Smooth muscle cell (in vitro differentiated cells): ENCODE measurements around the gene CA10. TPM values are rescaled to one million over a fixed set of nuclear protein-coding genes. Genes with fewer than 3 reads are reported as not detected.

Source experiments
- DNase-seq: peaks from one replicate; lab custom pipeline; 2025; ENCODE audit not compliant: unreplicated experiment; lab: John Stamatoyannopoulos, UW
- H2AFZ ChIP-seq: fragments of 200-600 bp; sonication (generic); 2 replicates; pipeline ENCODE4 v1.6.0; 2016; ENCODE audit warnings: antibody characterized with exemption, low read depth, mild to moderate bottlenecking
- H3F3A ChIP-seq: fragments of 200-600 bp; sonication (generic); 2 replicates; pipeline ENCODE4 v1.6.0; 2017; ENCODE audit warnings: antibody characterized with exemption, low read depth
- H3K27ac ChIP-seq: fragments of 200-600 bp; sonication (generic); 2 replicates; pipeline ENCODE4 v1.5.1; 2016; ENCODE audit warnings: low read depth, mild to moderate bottlenecking
- H3K27me3 ChIP-seq: fragments of 200-600 bp; sonication (generic); 2 replicates; pipeline ENCODE4 v1.6.1; 2016; ENCODE audit warnings: low read depth, mild to moderate bottlenecking
- H3K36me3 ChIP-seq: fragments of 200-600 bp; sonication (generic); 2 replicates; pipeline ENCODE4 v1.5.1; 2016; ENCODE audit warnings: low read depth
- H3K4me1 ChIP-seq: fragments of 200-600 bp; sonication (generic); 2 replicates; pipeline ENCODE4 v1.5.1; 2016; ENCODE audit warnings: low read depth
- H3K4me2 ChIP-seq: fragments of 200-600 bp; sonication (generic); 2 replicates; pipeline ENCODE4 v1.6.0; 2016; ENCODE audit warnings: mild to moderate bottlenecking
- H3K4me3 ChIP-seq: fragments of 200-600 bp; sonication (generic); 2 replicates; pipeline ENCODE4 v1.5.1; 2016; ENCODE audit warnings: mild to moderate bottlenecking
- H3K79me2 ChIP-seq: fragments of 200-600 bp; sonication (generic); 2 replicates; pipeline ENCODE4 v1.6.0; 2016; ENCODE audit warnings: low read depth, mild to moderate bottlenecking
- H3K9ac ChIP-seq: fragments of 200-600 bp; sonication (generic); 2 replicates; pipeline ENCODE4 v1.6.0; 2016; ENCODE audit warnings: low read depth
- H3K9me3 ChIP-seq: fragments of 200-600 bp; sonication (generic); replicated peaks from 2 replicates; pipeline ENCODE4 v1.5.1; 2016; ENCODE audit warnings: low read depth
- H4K20me1 ChIP-seq: fragments of 200-600 bp; sonication (generic); 2 replicates; pipeline ENCODE4 v1.6.0; 2016; ENCODE audit warnings: low read depth
- CTCF ChIP-seq: fragments of 200-600 bp; sonication (generic); IDR thresholded peaks from 2 replicates; pipeline ENCODE4 v1.5.1; 2017; ENCODE audit warnings: borderline replicate concordance, mild to moderate bottlenecking, antibody characterized with exemption; ENCODE audit not compliant: insufficient read depth, poor library complexity, severe bottlenecking
- WGBS: methylation state at CpG from one replicate; pipeline ENCODE4 v1.1.7; 2016; ENCODE audit warnings: low lambda C conversion rate; 5-methylcytosine and 5-hydroxymethylcytosine counted together
- polyA plus RNA-seq: library from polyadenylated mRNA; unstranded; fragments of >200 nt; fragmentation: Nextera tagmentation; extraction: Ambion mirVana; gene quantifications from 2 replicates; pipeline ENCODE4 v1.2.1, GENCODE V29; 2016
- total RNA-seq: library from RNA; depleted of rRNA; stranded (reverse); fragments of >200 nt; gene quantifications from 2 replicates; pipeline ENCODE4 v1.2.3, GENCODE V29; 2014

The CA10 gene
- total and polyA plus RNA-seq, 2 experiments from 2014 or later: 0.54 TPM; not detected in 1

GRCh38 chr17:51820766-51821165 is 337.7 kb downstream of the CA10 start:
- DNase-seq: no peak
- H3K36me3 ChIP-seq: no peaks in the 10 kb centered on the region
- H3F3A ChIP-seq: no peaks in the 10 kb centered on the region
- no peak overlapping the region for H2AFZ ChIP-seq
- H3K27me3 ChIP-seq: no peaks in the 10 kb centered on the region
- H4K20me1 ChIP-seq: no peaks in the 10 kb centered on the region
- no peak overlapping the region for H3K27ac ChIP-seq
- no peak overlapping the region for H3K4me3 ChIP-seq
- no peaks in the 10 kb centered on the region for H3K9me3 ChIP-seq
- no peak for TF ChIP-seq CTCF
- H3K4me1 ChIP-seq: no peaks in the 10 kb centered on the region
- WGBS: 50% methylated on average over 1 of the region's 1 CpG
- H3K79me2 ChIP-seq: no peaks in the 10 kb centered on the region
- no peak overlapping the region for H3K4me2 ChIP-seq
- no peak overlapping the region for H3K9ac ChIP-seq

GRCh38 chr17:51820252-51820651 is 338.3 kb downstream of the CA10 start:
- Histone ChIP-seq H3K9ac (no peak overlapping the region), H3K27ac (no peak overlapping the region)
- WGBS: 77% methylated on average over 6 of the region's 6 CpGs

GRCh38 chr17:51819341-51820219 is 338.9 kb downstream of the CA10 start:
- no peaks in the 10 kb centered on the region for H4K20me1 ChIP-seq
- no peak overlapping the region for H3K4me2 ChIP-seq
- H3K27me3 ChIP-seq: no peaks in the 10 kb centered on the region
- H3K36me3 ChIP-seq: no peaks in the 10 kb centered on the region
- H3K4me3 ChIP-seq: no peak overlapping the region
- H2AFZ ChIP-seq: no peak overlapping the region
- no peak for DNase-seq
- no peak overlapping the region for H3K27ac ChIP-seq
- H3K9me3 ChIP-seq: no peaks in the 10 kb centered on the region
- H3K4me1 ChIP-seq: no peaks in the 10 kb centered on the region
- no peaks in the 10 kb centered on the region for H3F3A ChIP-seq
- H3K79me2 ChIP-seq: no peaks in the 10 kb centered on the region
- 76% methylated on average over 6 of the region's 6 CpGs for whole genome bisulfite sequencing
- no peak for TF ChIP-seq CTCF
- no peak overlapping the region for H3K9ac ChIP-seq

More at GRCh38 chr17:51820252-51820651, 338.3 kb downstream of the CA10 start:
- H4K20me1 ChIP-seq: no peaks in the 10 kb centered on the region
- no peaks in the 10 kb centered on the region for H3K36me3 ChIP-seq
- no peaks in the 10 kb centered on the region for H3K4me1 ChIP-seq
- no peaks in the 10 kb centered on the region for H3K9me3 ChIP-seq
- H3F3A ChIP-seq: no peaks in the 10 kb centered on the region
- H3K4me2 ChIP-seq: no peak overlapping the region
- H2AFZ ChIP-seq: no peak overlapping the region
- TF ChIP-seq CTCF: no peak
- no peaks in the 10 kb centered on the region for H3K79me2 ChIP-seq
- no peak overlapping the region for H3K4me3 ChIP-seq
- DNase-seq: no peak
- no peaks in the 10 kb centered on the region for H3K27me3 ChIP-seq
